ENCODE results near the gene NUB1. TPM values are rescaled to one million over a fixed set of nuclear protein-coding genes. Genes with fewer than 3 reads are reported as not detected.
A peak's percentile ranks its signal among the peaks of the same experiment; 100 is the strongest.

NUB1 gene
- polyA plus RNA-seq, 1 of the 3 experiments (the other 2 are of a cell fraction) = 54.0 TPM

DNA sequence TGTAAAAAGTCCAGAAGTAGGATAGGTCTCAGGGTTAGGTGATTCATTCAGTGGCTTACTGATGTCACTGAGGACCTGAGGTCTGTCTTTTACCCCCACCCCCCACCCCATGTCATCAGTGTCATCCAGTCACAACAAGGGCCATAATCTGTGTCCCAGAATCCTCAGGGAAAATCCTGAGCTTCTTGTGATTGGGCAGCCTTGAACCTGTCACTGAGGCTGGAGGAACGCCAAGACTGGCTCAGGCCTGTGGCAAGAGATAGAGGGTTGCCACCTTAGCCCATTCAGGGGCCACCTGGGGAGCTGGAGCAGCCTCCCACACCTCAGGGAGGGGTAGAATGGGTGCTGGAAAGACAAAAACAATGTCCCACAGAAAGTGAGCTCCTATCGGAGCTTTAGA lies 29.7 kb downstream of the NUB1 start:
- ChIA-PET POLR2A (no interaction called here), CTCF (interaction anchor here (0.7 to 8.2 kb wide), 13 partner anchors 17 to 388 kb away, joined by 3 to 40 read pairs (median 4); partner anchors contain the start of gene WDR86)
- Histone ChIP-seq H3K9me3 (no peaks in the 10 kb centered on the region), H3K27me3 (ENCODE audit: insufficient read depth) (no peaks in the 10 kb centered on the region), H3K9ac (no peak overlapping the region), H3K79me2 (ENCODE audit: insufficient read depth) (no peaks in the 10 kb centered on the region), H3K36me3 (replicated peaks in 1 of 2; ENCODE audit: control insufficient read depth in 1 of 2, insufficient read depth in 2 of 2, low read length in 1 of 2) (peaks cover 30 to 68% of the 10 kb centered on the region in 2 experiments), H2AFZ (ENCODE audit: low read depth) (no peak overlapping the region), H3K4me2 (no peak overlapping the region), H3K4me3 (ENCODE audit: low read depth in 2 of 2, low read length in 1 of 2) (no peak overlapping the region), H3K27ac (ENCODE audit: low read depth in 2 of 2, low read length in 1 of 2) (no peak overlapping the region), H3K9me2 (no peaks in the 10 kb centered on the region), H3F3A (replicated peaks; ENCODE audit: insufficient read depth) (no peaks in the 10 kb centered on the region), H3K4me1 (ENCODE audit: control insufficient read depth in 1 of 2, insufficient read depth in 2 of 2, low read depth in 1 of 2, low read length in 1 of 2) (peaks cover 0 to 24% of the 10 kb centered on the region in 2 experiments; a peak in 2 of 4 replicates), H4K20me1 (ENCODE audit: insufficient read depth) (no peaks in the 10 kb centered on the region)
- no peak for DNase-seq
- 95% methylated on average over 2 of the region's 2 CpGs for WGBS (ENCODE audit: low lambda C conversion rate)
- TF ChIP-seq MXI1 (IDR thresholded peaks at IDR 0.05; ENCODE audit: low read depth, low read length) = no peak

GRCh38 chr7:151372612-151373265 lies 31.1 kb downstream of the NUB1 start:
- H3K4me2 ChIP-seq = no peak overlapping the region
- 95% methylated on average over 10 of the region's 10 CpGs for WGBS (ENCODE audit: low lambda C conversion rate)
- peaks cover 0 to 24% of the 10 kb centered on the region in 2 experiments; a peak in 1 of 4 replicates for H3K4me1 ChIP-seq (ENCODE audit: control insufficient read depth in 1 of 2, insufficient read depth in 2 of 2, low read depth in 1 of 2, low read length in 1 of 2)
- no peak overlapping the region for H2AFZ ChIP-seq (ENCODE audit: low read depth)
- H3K9me3 ChIP-seq = no peaks in the 10 kb centered on the region
- H3K27me3 ChIP-seq (ENCODE audit: insufficient read depth) = no peaks in the 10 kb centered on the region
- TF ChIP-seq FOXJ3 (CRISPR knock-in tag; IDR thresholded peaks at IDR 0.05) = no peak
- TF ChIP-seq MXI1 (IDR thresholded peaks at IDR 0.05; ENCODE audit: low read depth, low read length) = no peak
- TF ChIP-seq JUND (IDR thresholded peaks at IDR 0.05) = no peak
- H3K36me3 ChIP-seq (replicated peaks in 1 of 2; ENCODE audit: control insufficient read depth in 1 of 2, insufficient read depth in 2 of 2, low read length in 1 of 2) = peaks cover 40 to 75% of the 10 kb centered on the region in 2 experiments
- no peak overlapping the region for H3K9ac ChIP-seq
- CTCF ChIA-PET = interaction anchor here (1.0 to 8.2 kb wide), 12 partner anchors 15 to 387 kb away, joined by 3 to 40 read pairs (median 5); no protein-coding TSS in a partner anchor
- H3K79me2 ChIP-seq (ENCODE audit: insufficient read depth) = no peaks in the 10 kb centered on the region
- POLR2A ChIA-PET = interaction anchor here (0.6 kb wide), 1 partner anchor 660 kb away, joined by 3 read pairs; no protein-coding TSS in a partner anchor
- no peaks in the 10 kb centered on the region for H3K9me2 ChIP-seq
- no peak overlapping the region for H3K4me3 ChIP-seq (ENCODE audit: low read depth in 2 of 2, low read length in 1 of 2)
- DNase-seq = peak; percentile 51
- peaks cover 2% of the 10 kb centered on the region for H3F3A ChIP-seq (replicated peaks; ENCODE audit: insufficient read depth)
- H3K27ac ChIP-seq (ENCODE audit: low read depth in 2 of 2, low read length in 1 of 2) = peak overlapping the region in 1 of 2 experiments; percentile 73; a peak in 2 of 4 replicates
- H4K20me1 ChIP-seq (ENCODE audit: insufficient read depth) = no peaks in the 10 kb centered on the region

GRCh38 chr7:151373599-151373998 lies 32.0 kb downstream of the NUB1 start:
- Histone ChIP-seq H3F3A (replicated peaks; ENCODE audit: insufficient read depth) (peaks cover 4% of the 10 kb centered on the region), H3K4me2 (no peak overlapping the region), H4K20me1 (ENCODE audit: insufficient read depth) (no peaks in the 10 kb centered on the region), H3K4me1 (ENCODE audit: control insufficient read depth in 1 of 2, insufficient read depth in 2 of 2, low read depth in 1 of 2, low read length in 1 of 2) (peaks cover 0 to 21% of the 10 kb centered on the region in 2 experiments; a peak in 1 of 4 replicates), H3K27me3 (ENCODE audit: insufficient read depth) (no peaks in the 10 kb centered on the region), H3K9me3 (no peaks in the 10 kb centered on the region), H2AFZ (ENCODE audit: low read depth) (no peak overlapping the region), H3K9ac (no peak overlapping the region), H3K27ac (ENCODE audit: low read depth in 2 of 2, low read length in 1 of 2) (peak overlapping the region in 1 of 2 experiments; percentile 73; a peak in 2 of 4 replicates), H3K36me3 (replicated peaks in 1 of 2; ENCODE audit: control insufficient read depth in 1 of 2, insufficient read depth in 2 of 2, low read length in 1 of 2) (peaks cover 41 to 79% of the 10 kb centered on the region in 2 experiments), H3K4me3 (ENCODE audit: low read depth in 2 of 2, low read length in 1 of 2) (no peak overlapping the region), H3K79me2 (ENCODE audit: insufficient read depth) (no peaks in the 10 kb centered on the region), H3K9me2 (no peaks in the 10 kb centered on the region)
- CTCF ChIA-PET = interaction anchor here (1.1 to 8.2 kb wide), 8 partner anchors 22 to 386 kb away, joined by 3 to 40 read pairs (median 11); no protein-coding TSS in a partner anchor
- DNase-seq = peak; percentile 91
- WGBS (ENCODE audit: low lambda C conversion rate) = 81% methylated on average over 13 of the region's 13 CpGs
- 0 out of 2 replicates have a peak, but pooled peaks have one; percentile 15 for TF ChIP-seq RCOR1 (IDR thresholded peaks at IDR 0.05; ENCODE audit: low read length)
- no peak for TF ChIP-seq YY1 (IDR thresholded peaks at IDR 0.05; ENCODE audit: low read depth)
- TF ChIP-seq FOXM1 (IDR thresholded peaks at IDR 0.05; ENCODE audit: low read depth) = no peak
- TF ChIP-seq GABPA (IDR thresholded peaks at IDR 0.05; ENCODE audit: low read depth) = no peak
- no peak for TF ChIP-seq POLR2AphosphoS5 (IDR thresholded peaks at IDR 0.05; ENCODE audit: low read depth, low read length)
- TF ChIP-seq FOXJ3 (CRISPR knock-in tag; IDR thresholded peaks at IDR 0.05) = no peak
- TF ChIP-seq GATA2 (CRISPR knock-in tag; IDR thresholded peaks at IDR 0.05) = peak; percentile 81
- TF ChIP-seq, protein P1, sequence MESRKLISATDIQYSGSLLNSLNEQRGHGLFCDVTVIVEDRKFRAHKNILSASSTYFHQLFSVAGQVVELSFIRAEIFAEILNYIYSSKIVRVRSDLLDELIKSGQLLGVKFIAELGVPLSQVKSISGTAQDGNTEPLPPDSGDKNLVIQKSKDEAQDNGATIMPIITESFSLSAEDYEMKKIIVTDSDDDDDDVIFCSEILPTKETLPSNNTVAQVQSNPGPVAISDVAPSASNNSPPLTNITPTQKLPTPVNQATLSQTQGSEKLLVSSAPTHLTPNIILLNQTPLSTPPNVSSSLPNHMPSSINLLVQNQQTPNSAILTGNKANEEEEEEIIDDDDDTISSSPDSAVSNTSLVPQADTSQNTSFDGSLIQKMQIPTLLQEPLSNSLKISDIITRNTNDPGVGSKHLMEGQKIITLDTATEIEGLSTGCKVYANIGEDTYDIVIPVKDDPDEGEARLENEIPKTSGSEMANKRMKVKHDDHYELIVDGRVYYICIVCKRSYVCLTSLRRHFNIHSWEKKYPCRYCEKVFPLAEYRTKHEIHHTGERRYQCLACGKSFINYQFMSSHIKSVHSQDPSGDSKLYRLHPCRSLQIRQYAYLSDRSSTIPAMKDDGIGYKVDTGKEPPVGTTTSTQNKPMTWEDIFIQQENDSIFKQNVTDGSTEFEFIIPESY (IDR thresholded peaks at IDR 0.05; ENCODE audit: borderline replicate concordance, low read depth) = no peak
- no peak for TF ChIP-seq TCF12 (IDR thresholded peaks at IDR 0.05)
- no peak for TF ChIP-seq TEAD4 (IDR thresholded peaks at IDR 0.05; ENCODE audit: borderline replicate concordance, insufficient read depth)
- TF ChIP-seq JUND (IDR thresholded peaks at IDR 0.05) = no peak
- no peak for TF ChIP-seq RFX5 (IDR thresholded peaks at IDR 0.05; ENCODE audit: low read length)
- TF ChIP-seq SMC3 (IDR thresholded peaks at IDR 0.05; ENCODE audit: low read depth, low read length) = no peak
- no peak for TF ChIP-seq RAD21 (IDR thresholded peaks at IDR 0.05; ENCODE audit: low read length)
- POLR2A ChIA-PET = no interaction called here

All from SK-N-SH (cell line).